Testis (tissue), 2 donors: ENCODE measurements around the gene MRTO4.

Experiments
- POLR2A ChIP-seq: fragments of 450-650 bp; IDR thresholded peaks from one replicate; pipeline ENCODE4 v1.6.1; 2017; ENCODE audit warnings: antibody characterized with exemption, mild to moderate bottlenecking, moderate library complexity
- TF ChIP-seq, protein P1 (sequence below), 3 experiments: fragments of 450-650 bp in 2 of 3; fragments of 200-600 bp in 1 of 3; sonication (generic) in 1 of 3; IDR thresholded peaks; one replicate each; pipeline ENCODE4 v1.5.1; 2016 to 2019; ENCODE audit warnings: antibody characterized with exemption in 3 of 3, mild to moderate bottlenecking in 2 of 3, moderate library complexity in 1 of 3

- TF ChIP-seq POLR2A: no peak
- TF ChIP-seq, protein P1, sequence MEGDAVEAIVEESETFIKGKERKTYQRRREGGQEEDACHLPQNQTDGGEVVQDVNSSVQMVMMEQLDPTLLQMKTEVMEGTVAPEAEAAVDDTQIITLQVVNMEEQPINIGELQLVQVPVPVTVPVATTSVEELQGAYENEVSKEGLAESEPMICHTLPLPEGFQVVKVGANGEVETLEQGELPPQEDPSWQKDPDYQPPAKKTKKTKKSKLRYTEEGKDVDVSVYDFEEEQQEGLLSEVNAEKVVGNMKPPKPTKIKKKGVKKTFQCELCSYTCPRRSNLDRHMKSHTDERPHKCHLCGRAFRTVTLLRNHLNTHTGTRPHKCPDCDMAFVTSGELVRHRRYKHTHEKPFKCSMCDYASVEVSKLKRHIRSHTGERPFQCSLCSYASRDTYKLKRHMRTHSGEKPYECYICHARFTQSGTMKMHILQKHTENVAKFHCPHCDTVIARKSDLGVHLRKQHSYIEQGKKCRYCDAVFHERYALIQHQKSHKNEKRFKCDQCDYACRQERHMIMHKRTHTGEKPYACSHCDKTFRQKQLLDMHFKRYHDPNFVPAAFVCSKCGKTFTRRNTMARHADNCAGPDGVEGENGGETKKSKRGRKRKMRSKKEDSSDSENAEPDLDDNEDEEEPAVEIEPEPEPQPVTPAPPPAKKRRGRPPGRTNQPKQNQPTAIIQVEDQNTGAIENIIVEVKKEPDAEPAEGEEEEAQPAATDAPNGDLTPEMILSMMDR (IDR thresholded peaks at IDR 0.05): no peak
These were observed 42.1 kb upstream of the MRTO4 start for GRCh38 chr1:19209439-19209989.
